Tongue (tissue), 2 donors: ENCODE results near the gene PLCZ1. TPM values are rescaled to one million over a fixed set of nuclear protein-coding genes. Genes with fewer than 3 reads are reported as not detected.
"Not testable (repeated sequence)": the region's sequence is repeated elsewhere in the genome, so short reads cannot be mapped to it uniquely, and the experiment has no call there.

ENCODE experiments used
- DNase-seq: peaks from one replicate; pipeline ENCODE4 v3.0.0-alpha.2; 2015
- total RNA-seq: library from RNA; depleted of rRNA; stranded (reverse); fragments of >200 nt; gene quantifications from one replicate; pipeline ENCODE4 v1.2.3, GENCODE V29; 2014

Gene PLCZ1
- total RNA-seq, 1 donor from 2014 or later = not detected

GRCh38 chr12:18700271-18700670, 37.5 kb downstream of the PLCZ1 start:
- peak; percentile 57 for DNase-seq

GRCh38 chr12:18696971-18697602, 40.7 kb downstream of the PLCZ1 start:
- no peak for DNase-seq

- not testable (repeated sequence) for DNase-seq
These were observed 43.8 kb downstream of the PLCZ1 start for GRCh38 chr12:18693986-18694385.

GRCh38 chr12:18690653-18691052, 47.2 kb downstream of the PLCZ1 start:
- no peak for DNase-seq

- DNase-seq = no peak
These were observed 48.0 kb downstream of the PLCZ1 start for GRCh38 chr12:18689771-18690170.

GRCh38 chr12:18684430-18684829, 53.4 kb downstream of the PLCZ1 start:
- DNase-seq = no peak

GRCh38 chr12:18683327-18684013, 54.3 kb downstream of the PLCZ1 start:
- DNase-seq = no peak

- DNase-seq = no peak
These were observed 56.0 kb downstream of the PLCZ1 start for GRCh38 chr12:18681818-18682217.

- DNase-seq = no peak
These were observed 60.7 kb downstream of the PLCZ1 start for GRCh38 chr12:18676996-18677588.

- DNase-seq = no peak
These were observed 61.7 kb downstream of the PLCZ1 start for GRCh38 chr12:18676141-18676540.

GRCh38 chr12:18658829-18659228, 79.0 kb downstream of the PLCZ1 start:
- no peak for DNase-seq

GRCh38 chr12:18658179-18658578, 79.6 kb downstream of the PLCZ1 start:
- no peak for DNase-seq

GRCh38 chr12:18655351-18655750, 82.5 kb downstream of the PLCZ1 start:
- no peak for DNase-seq

GRCh38 chr12:18653465-18653864, 84.3 kb downstream of the PLCZ1 start:
- DNase-seq = no peak

- DNase-seq = no peak
These were observed 85.2 kb downstream of the PLCZ1 start for GRCh38 chr12:18652596-18652995.

GRCh38 chr12:18651525-18651924, 86.3 kb downstream of the PLCZ1 start:
- DNase-seq = no peak

GRCh38 chr12:18646286-18646890, 91.4 kb downstream of the PLCZ1 start:
- DNase-seq = peak; percentile 2

GRCh38 chr12:18644564-18644963, 93.2 kb downstream of the PLCZ1 start:
- DNase-seq = no peak

- DNase-seq = peak; percentile 65
These were observed 94.1 kb downstream of the PLCZ1 start for GRCh38 chr12:18643681-18644080.

GRCh38 chr12:18640321-18640955, 97.4 kb downstream of the PLCZ1 start:
- no peak for DNase-seq

- DNase-seq = no peak
These were observed 103.4 kb downstream of the PLCZ1 start for GRCh38 chr12:18634382-18634781.
